RWPE2 (cell line): ENCODE data around the gene PLIN3.
A peak's percentile ranks its signal among the peaks of the same experiment; 100 is the strongest.
"Not testable (repeated sequence)": the region's sequence is repeated elsewhere in the genome, so short reads cannot be mapped to it uniquely, and the experiment has no call there.

ENCODE experiments used
- ATAC-seq: fragments of 200-7000 bp; cut with Tn5 transposase; 3 replicates; pipeline ENCODE4 v1.9.1; 2021; ENCODE audit warnings: low read depth
- DNase-seq: peaks from one replicate; pipeline ENCODE4 v3.0.0-alpha.2; 2020; ENCODE audit warnings: low spot score
- H3K27ac ChIP-seq: fragments of 450-650 bp; 2 replicates; pipeline ENCODE4 v1.5.1; 2017; ENCODE audit warnings: mild to moderate bottlenecking; ENCODE audit not compliant: poor library complexity, severe bottlenecking
- H3K27me3 ChIP-seq: fragments of 250-450 bp; sonication (Bioruptor Pico); 2 replicates; pipeline ENCODE4 v1.5.1; 2021; ENCODE audit warnings: mild to moderate bottlenecking, moderate library complexity; ENCODE audit not compliant: insufficient read depth, poor library complexity, severe bottlenecking
- H3K36me3 ChIP-seq: fragments of 250-450 bp; sonication (Bioruptor Pico); 2 replicates; pipeline ENCODE4 v1.5.1; 2020; ENCODE audit warnings: low read depth, mild to moderate bottlenecking, moderate library complexity
- H3K4me1 ChIP-seq: fragments of 250-450 bp; sonication (Bioruptor Pico); 2 replicates; pipeline ENCODE4 v1.5.1; 2021; ENCODE audit warnings: mild to moderate bottlenecking, moderate library complexity; ENCODE audit not compliant: insufficient read depth, poor library complexity, severe bottlenecking
- H3K4me3 ChIP-seq: fragments of 250-450 bp; sonication (Bioruptor Pico); 2 replicates; pipeline ENCODE4 v1.5.1; 2021; ENCODE audit warnings: mild to moderate bottlenecking, moderate library complexity; ENCODE audit not compliant: severe bottlenecking
- H3K9me3 ChIP-seq: fragments of 250-450 bp; sonication (Bioruptor Pico); 2 replicates; pipeline ENCODE4 v1.5.1; 2021; ENCODE audit warnings: mild to moderate bottlenecking, moderate library complexity; ENCODE audit not compliant: severe bottlenecking
- CTCF ChIP-seq: fragments of 450-650 bp; IDR thresholded peaks from one replicate; pipeline ENCODE4 v1.5.1; 2017; ENCODE audit warnings: mild to moderate bottlenecking, moderate library complexity; ENCODE audit not compliant: poor library complexity, severe bottlenecking

PLIN3 gene

GRCh38 chr19:4806384-4806783, 61.1 kb downstream of the PLIN3 start:
- H3K9me3 ChIP-seq: no peaks in the 10 kb centered on the region
- H3K27me3 ChIP-seq: no peaks in the 10 kb centered on the region
- ATAC-seq: no peak
- TF ChIP-seq CTCF: no peak
- no peaks in the 10 kb centered on the region for H3K36me3 ChIP-seq
- DNase-seq: no peak
- H3K4me3 ChIP-seq: no peak overlapping the region
- no peaks in the 10 kb centered on the region for H3K4me1 ChIP-seq
- H3K27ac ChIP-seq: no peak overlapping the region

- not testable (repeated sequence) for H3K27me3 ChIP-seq, DNase-seq, H3K9me3 ChIP-seq, ATAC-seq, H3K27ac ChIP-seq, H3K4me1 ChIP-seq, H3K4me3 ChIP-seq, H3K36me3 ChIP-seq
Observed at GRCh38 chr19:4805140-4805539, 62.3 kb downstream of the PLIN3 start.

- Histone ChIP-seq H3K4me3 (no peak overlapping the region), H3K36me3 (no peaks in the 10 kb centered on the region), H3K27ac (no peak overlapping the region), H3K4me1 (peaks cover 4% of the 10 kb centered on the region), H3K9me3 (no peaks in the 10 kb centered on the region), H3K27me3 (no peaks in the 10 kb centered on the region)
- ATAC-seq: peak; percentile 68
- no peak for DNase-seq
- peak; percentile 81 for TF ChIP-seq CTCF
Observed at GRCh38 chr19:4803736-4804695, 63.5 kb downstream of the PLIN3 start.

GRCh38 chr19:4802711-4803110, 64.8 kb downstream of the PLIN3 start:
- Histone ChIP-seq H3K9me3 (no peaks in the 10 kb centered on the region), H3K27me3 (no peaks in the 10 kb centered on the region), H3K4me3 (no peak overlapping the region), H3K27ac (no peak overlapping the region), H3K36me3 (no peaks in the 10 kb centered on the region), H3K4me1 (peaks cover 4% of the 10 kb centered on the region)
- no peak for TF ChIP-seq CTCF
- ATAC-seq: no peak
- no peak for DNase-seq

- no peak for TF ChIP-seq CTCF
- Histone ChIP-seq H3K36me3 (no peaks in the 10 kb centered on the region; the same call in 1 of the 2 replicates), H3K27ac (no peak overlapping the region), H3K4me1 (peaks cover 4% of the 10 kb centered on the region), H3K27me3 (no peaks in the 10 kb centered on the region), H3K4me3 (no peak overlapping the region), H3K9me3 (no peaks in the 10 kb centered on the region)
- DNase-seq: no peak
- no peak for ATAC-seq
Observed at GRCh38 chr19:4801085-4801619, 66.3 kb downstream of the PLIN3 start.
